GM10266 (cell line): ENCODE data around the gene WAS.

Source experiments
- DNase-seq: peaks from one replicate; pipeline ENCODE4 v3.0.0; 2012; ENCODE audit errors: extremely low spot score
- CTCF ChIP-seq: IDR thresholded peaks from 2 replicates; pipeline ENCODE4 v1.5.1; 2012; ENCODE audit warnings: mild to moderate bottlenecking, low read depth; ENCODE audit not compliant: control insufficient read depth, insufficient read depth; ENCODE audit errors: missing control alignments

The WAS gene

DNA sequence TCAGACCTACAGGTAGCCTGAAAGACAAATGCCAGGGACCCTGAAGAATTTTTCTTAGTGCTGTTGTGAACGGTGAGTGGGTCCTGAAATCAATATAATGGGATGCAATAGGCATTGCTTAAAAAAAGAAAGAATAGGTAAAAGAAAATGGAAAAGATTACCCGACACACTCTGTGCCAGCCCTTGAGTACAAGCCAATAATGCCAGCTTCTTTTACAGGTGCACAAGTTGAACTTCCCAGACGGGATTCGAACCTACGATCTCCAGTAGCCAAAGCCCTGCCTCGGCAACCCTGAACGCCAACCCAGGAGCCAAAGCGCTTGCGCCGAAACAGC is 53.2 kb downstream of the WAS start:
- TF ChIP-seq CTCF: no peak
- DNase-seq: no peak

DNA sequence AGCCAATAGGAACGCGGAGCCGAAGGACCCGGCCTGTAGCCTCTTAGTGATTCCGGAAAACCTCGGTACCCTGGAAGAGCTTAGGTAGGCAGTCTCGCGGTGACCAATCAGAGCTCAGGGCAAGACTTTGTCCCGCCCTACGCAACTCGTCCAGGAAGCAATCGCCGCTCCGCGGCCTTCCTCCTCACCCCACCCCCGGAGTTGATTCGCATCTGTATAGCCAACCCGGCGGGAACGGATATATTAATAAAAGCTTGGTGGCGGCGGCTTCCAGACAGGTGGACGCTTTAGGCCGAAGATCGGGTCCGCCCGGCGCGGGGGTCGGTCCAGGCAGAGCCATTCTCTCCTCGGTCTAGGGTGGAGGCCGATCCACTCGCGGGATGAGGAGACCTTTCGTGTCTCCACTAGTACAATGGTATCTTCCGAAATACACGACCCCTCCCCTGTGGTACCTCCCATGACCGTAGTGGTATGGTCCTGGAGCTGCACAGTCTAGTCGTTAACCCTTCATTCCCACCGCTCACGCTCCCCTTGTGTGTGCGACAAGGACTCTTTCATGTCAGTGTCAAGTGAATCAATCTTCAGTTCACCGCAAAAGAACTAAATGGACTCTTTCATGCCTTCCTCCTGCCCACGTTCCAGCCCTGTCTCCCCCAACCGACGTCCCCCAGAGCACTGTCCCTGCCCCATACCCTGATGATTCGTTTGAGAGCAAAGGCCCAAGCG is 53.8 kb downstream of the WAS start:
- TF ChIP-seq CTCF: no peak
- DNase-seq: peak; percentile 86

DNA sequence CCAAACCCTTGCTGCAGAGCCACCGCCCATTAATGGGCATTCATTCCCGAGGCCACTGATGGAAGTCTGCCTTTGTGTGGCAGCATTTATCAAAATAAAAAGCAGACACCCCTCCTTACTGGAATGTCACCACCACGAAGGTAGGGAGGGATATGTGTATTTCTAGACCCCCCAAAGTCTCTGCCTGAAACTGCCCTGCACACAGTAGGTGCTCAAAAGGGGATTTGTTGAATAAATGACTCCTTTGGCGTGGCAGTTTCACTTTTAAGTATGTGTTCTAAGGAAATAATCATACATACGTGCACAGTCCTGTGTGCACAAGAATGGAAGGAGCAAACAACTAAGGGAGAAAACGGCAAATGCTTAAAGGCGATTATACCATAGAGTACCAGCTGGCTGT is 54.3 kb downstream of the WAS start:
- no peak for DNase-seq
- no peak for TF ChIP-seq CTCF
